ENCODE data around the gene ATG4D.
"Not testable (repeated sequence)": the region's sequence is repeated elsewhere in the genome, so short reads cannot be mapped to it uniquely, and the experiment has no call there.

ATG4D gene

DNA sequence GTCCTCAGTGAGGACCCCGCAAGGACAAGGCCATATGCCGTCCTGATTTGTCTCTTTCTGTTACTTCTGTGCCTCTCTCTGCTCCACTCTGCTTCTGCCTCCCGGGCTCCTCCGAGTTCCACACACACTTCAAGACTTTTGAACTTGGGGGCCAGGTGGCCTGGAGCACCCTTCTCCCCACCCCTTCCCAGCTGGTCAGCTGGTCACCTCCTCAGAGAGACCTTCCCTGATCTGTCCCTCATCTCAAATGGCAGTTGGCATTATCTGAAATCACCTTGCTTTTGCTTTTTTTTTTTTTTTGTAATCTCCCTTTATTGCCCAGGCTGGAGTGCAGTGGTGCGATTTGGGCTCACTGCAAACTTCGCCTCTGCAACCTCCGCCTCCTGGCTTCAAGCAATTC lies 24.3 kb upstream of the ATG4D start:
- DNase-seq (ENCODE audit: low read depth) = no peak
- no peak overlapping the region for H3K4me3 ChIP-seq (ENCODE audit: low read length)
- TF ChIP-seq, protein P1, sequence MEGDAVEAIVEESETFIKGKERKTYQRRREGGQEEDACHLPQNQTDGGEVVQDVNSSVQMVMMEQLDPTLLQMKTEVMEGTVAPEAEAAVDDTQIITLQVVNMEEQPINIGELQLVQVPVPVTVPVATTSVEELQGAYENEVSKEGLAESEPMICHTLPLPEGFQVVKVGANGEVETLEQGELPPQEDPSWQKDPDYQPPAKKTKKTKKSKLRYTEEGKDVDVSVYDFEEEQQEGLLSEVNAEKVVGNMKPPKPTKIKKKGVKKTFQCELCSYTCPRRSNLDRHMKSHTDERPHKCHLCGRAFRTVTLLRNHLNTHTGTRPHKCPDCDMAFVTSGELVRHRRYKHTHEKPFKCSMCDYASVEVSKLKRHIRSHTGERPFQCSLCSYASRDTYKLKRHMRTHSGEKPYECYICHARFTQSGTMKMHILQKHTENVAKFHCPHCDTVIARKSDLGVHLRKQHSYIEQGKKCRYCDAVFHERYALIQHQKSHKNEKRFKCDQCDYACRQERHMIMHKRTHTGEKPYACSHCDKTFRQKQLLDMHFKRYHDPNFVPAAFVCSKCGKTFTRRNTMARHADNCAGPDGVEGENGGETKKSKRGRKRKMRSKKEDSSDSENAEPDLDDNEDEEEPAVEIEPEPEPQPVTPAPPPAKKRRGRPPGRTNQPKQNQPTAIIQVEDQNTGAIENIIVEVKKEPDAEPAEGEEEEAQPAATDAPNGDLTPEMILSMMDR (conservative IDR thresholded peaks at IDR 0.05; ENCODE audit: low read length) = no peak

DNA sequence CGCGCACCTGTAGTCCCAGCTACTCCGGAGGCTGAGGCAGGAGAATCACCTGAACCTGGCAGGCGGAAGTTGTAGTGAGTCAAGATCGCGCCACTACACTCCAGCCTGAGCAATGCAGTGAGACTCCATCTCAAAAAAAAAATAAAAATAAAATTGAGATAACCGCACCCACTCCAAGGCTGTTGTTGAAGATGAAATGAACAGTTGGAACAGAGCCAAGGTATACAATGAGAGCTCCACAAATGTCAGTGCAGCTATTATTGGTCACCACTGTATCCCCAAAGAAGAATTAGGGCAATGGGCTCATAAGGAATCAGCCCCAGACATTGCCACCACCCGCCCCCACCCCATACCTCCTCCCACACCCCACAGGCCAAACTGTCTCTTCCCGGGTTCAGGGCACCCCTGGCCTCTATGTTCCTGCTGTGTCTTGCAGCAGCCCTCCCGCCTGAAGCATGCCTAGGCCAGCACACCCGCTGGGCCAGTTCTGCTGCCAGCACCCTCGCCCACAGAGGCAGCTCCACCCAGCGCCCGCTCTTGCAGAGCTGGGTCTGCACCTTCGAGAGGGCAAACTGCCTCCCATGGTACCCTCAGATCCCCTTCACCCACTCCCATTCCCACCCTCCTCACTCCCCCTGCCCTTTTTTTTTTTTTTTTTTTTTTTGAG lies 22.9 kb upstream of the ATG4D start:
- TF ChIP-seq, protein P1 (conservative IDR thresholded peaks at IDR 0.05; ENCODE audit: low read length) = no peak
- no peak for DNase-seq (ENCODE audit: low read depth)

DNA sequence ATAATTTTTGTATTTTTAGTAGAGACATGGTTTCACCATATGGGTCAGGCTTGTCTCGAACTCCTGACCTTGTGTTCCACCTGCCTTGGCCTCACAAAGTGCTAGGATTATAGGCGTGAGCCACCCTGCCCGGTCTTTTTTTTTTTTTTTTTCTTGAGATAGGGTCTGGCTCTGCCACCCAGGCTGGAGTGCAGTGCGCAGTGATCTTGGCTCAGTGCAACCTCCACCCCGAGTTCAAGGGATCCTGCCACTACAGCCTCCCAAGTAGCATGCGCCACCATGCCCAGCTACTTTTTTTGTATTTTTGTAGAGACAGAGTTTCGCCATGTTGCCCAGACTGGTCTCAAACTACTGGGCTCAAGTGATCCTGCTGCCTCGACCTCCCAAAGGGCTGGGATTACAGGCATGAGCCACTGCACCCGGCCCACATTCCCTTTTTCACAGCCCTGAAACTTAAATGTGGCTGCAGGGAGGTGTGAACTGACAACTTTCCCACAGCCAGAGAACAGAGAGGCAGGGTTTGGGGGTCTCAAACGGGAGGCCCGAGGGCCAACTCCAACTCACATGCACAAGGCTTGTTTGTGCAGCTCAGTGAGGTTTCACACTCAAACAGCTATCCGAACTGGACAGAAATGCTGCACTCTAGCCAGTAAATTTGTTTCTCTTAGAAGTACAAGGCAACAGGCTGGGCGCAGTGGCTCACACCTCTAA lies 22.1 kb upstream of the ATG4D start:
- TF ChIP-seq, protein P1 (conservative IDR thresholded peaks at IDR 0.05; ENCODE audit: low read length) = no peak
- no peak overlapping the region for H3K4me3 ChIP-seq (ENCODE audit: low read length)
- DNase-seq (ENCODE audit: low read depth) = no peak

More for the DNA sequence above, 22.9 kb upstream of the ATG4D start:
- no peak overlapping the region for H3K4me3 ChIP-seq (ENCODE audit: low read length)

DNA sequence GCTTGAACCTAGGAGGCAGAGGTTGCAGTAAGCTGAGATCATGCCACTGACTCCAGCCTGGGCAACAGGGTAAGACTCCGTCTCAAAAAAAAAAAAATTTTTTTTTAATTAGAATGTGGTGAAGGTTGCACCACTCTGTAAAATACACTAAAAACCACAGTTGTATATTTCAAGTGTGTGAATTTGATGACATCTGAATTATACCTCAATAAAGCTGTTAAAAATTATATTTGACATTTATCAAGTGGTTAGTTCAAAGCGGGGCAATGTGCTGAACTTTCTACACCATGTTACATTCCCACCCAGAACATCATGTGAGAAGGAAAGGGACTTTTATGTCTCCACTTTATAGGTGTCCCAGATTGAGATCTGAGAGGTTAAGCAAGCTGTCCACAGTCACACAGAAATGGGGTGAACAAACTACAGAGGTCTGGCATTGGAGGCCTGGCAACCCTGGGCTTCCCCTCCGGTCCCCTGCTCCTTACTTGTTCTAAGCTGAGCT lies 20.5 kb upstream of the ATG4D start:
- no peak overlapping the region for H3K4me3 ChIP-seq (ENCODE audit: low read length)
- TF ChIP-seq, protein P1 (conservative IDR thresholded peaks at IDR 0.05; ENCODE audit: low read length) = no peak
- DNase-seq (ENCODE audit: low read depth) = no peak

DNA sequence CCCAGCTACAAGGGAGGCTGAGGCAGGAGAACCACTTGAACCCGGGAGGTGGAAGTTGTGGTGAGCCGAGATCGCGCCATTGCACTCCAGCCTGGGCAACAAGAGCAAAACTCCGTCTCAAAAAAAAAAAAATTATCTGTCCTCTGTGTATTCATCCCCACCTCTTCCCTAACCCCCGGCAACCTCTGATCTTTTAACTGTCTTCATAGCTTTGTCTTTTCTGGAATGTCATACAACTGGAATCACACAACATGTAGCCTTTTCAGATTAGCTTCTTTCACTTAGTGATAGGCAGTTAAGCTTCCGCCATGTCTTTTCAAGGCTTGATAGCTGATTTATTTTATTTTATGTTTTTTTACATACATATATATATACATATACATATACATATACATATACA lies 18.1 kb upstream of the ATG4D start:
- TF ChIP-seq, protein P1 (conservative IDR thresholded peaks at IDR 0.05; ENCODE audit: low read length) = no peak
- no peak overlapping the region for H3K4me3 ChIP-seq (ENCODE audit: low read length)
- DNase-seq (ENCODE audit: low read depth) = no peak

DNA sequence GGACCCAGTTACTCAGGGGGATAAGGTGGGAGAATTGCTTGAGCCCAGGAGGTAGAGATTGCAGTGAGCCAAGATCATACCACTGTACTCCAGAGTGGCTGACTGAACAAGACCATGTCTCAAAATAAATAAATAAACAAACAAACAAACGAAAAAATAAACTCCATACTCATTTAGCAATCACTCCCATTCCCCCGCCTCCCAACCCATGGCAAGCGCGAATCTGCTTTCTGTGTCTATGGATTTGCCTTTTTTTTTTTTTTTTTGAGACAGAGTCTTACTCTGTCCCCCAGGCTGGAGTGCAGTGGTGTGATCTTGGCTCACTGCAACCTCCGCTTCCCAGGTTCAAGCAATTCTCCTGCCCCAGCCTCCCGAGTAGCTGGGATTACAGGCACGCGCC lies 16.8 kb upstream of the ATG4D start:
- not testable (repeated sequence) for H3K4me3 ChIP-seq (ENCODE audit: low read length); DNase-seq (ENCODE audit: low read depth)

DNA sequence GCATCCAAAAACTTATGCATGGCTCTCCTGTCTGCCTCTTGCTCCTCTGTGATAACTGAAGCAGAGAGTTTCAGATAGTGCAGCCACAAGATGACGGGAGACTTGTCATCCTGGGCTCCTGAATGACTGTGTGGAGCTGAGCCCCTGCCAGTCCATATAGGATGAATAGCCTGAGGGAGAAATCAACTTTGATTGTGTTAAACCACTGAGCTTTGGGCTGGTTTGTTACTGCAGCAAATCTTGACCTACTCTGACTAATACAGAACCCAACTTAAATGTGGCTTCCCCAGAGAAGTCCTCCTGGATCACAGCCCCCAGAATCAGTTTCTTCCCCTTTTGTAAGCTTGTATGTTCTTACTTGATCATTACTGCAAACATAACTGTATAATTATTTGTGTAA lies 11.2 kb upstream of the ATG4D start:
- no peak for DNase-seq (ENCODE audit: low read depth)
- no peak overlapping the region for H3K4me3 ChIP-seq (ENCODE audit: low read length)
- TF ChIP-seq, protein P1 (conservative IDR thresholded peaks at IDR 0.05; ENCODE audit: low read length) = no peak
